GM23248 (cell line): Measurements from ENCODE around the gene PFKFB2. TPM values are rescaled to one million over a fixed set of nuclear protein-coding genes. Genes with fewer than 3 reads are reported as not detected.

Experiments used
- DNase-seq: peaks from one replicate; pipeline ENCODE4 v3.0.0-alpha.2; 2015
- H2AFZ ChIP-seq: fragments of 200-600 bp; sonication (generic); 2 replicates; pipeline ENCODE4 v1.6.1; 2016; ENCODE audit warnings: antibody characterized with exemption
- H3F3A ChIP-seq: fragments of 200-600 bp; sonication (generic); 2 replicates; pipeline ENCODE4 v1.6.1; 2016; ENCODE audit warnings: mild to moderate bottlenecking, antibody characterized with exemption, mixed run types; ENCODE audit not compliant: insufficient read depth
- H3K27ac ChIP-seq: fragments of 200-600 bp; sonication (generic); 2 replicates; pipeline ENCODE4 v1.5.1; 2016; ENCODE audit warnings: mild to moderate bottlenecking
- H3K27me3 ChIP-seq: fragments of 200-600 bp; sonication (generic); replicated peaks from 2 replicates; pipeline ENCODE4 v1.6.1; 2016; ENCODE audit warnings: mild to moderate bottlenecking; ENCODE audit not compliant: insufficient read depth
- H3K36me3 ChIP-seq: fragments of 200-600 bp; sonication (generic); 2 replicates; pipeline ENCODE4 v1.6.1; 2016; ENCODE audit warnings: low read depth, mild to moderate bottlenecking
- H3K4me1 ChIP-seq: fragments of 200-600 bp; sonication (generic); 2 replicates; pipeline ENCODE4 v1.6.1; 2016; ENCODE audit warnings: mild to moderate bottlenecking; ENCODE audit not compliant: insufficient read depth
- H3K4me2 ChIP-seq: fragments of 200-600 bp; sonication (generic); one replicate; pipeline ENCODE4 v1.6.1; 2016; ENCODE audit warnings: mild to moderate bottlenecking; ENCODE audit not compliant: unreplicated experiment
- H3K4me3 ChIP-seq: fragments of 200-600 bp; sonication (generic); 2 replicates; pipeline ENCODE4 v1.5.1; 2016; ENCODE audit warnings: mild to moderate bottlenecking
- H3K79me2 ChIP-seq: fragments of 200-600 bp; sonication (generic); 2 replicates; pipeline ENCODE4 v1.6.1; 2016; ENCODE audit warnings: mild to moderate bottlenecking; ENCODE audit not compliant: insufficient read depth
- H3K9ac ChIP-seq: fragments of 200-600 bp; sonication (generic); 2 replicates; pipeline ENCODE4 v1.6.1; 2016; ENCODE audit warnings: mild to moderate bottlenecking
- H3K9me2 ChIP-seq: fragments of 200-600 bp; sonication (generic); 2 replicates; pipeline ENCODE4 v1.6.1; 2016; ENCODE audit warnings: mixed run types, mild to moderate bottlenecking, moderate library complexity; ENCODE audit not compliant: insufficient read depth
- H3K9me3 ChIP-seq: fragments of 200-600 bp; sonication (generic); one replicate; pipeline ENCODE4 v1.6.1; 2017; ENCODE audit warnings: low read depth
- H4K20me1 ChIP-seq: fragments of 200-600 bp; sonication (generic); 2 replicates; pipeline ENCODE4 v1.6.0; 2016; ENCODE audit not compliant: insufficient read depth
- EZH2 ChIP-seq: fragments of 200-600 bp; sonication (generic); IDR thresholded peaks from 2 replicates; pipeline ENCODE4 v1.6.1; 2018; ENCODE audit warnings: antibody characterized with exemption, mild to moderate bottlenecking; ENCODE audit not compliant: insufficient read depth, poor library complexity, severe bottlenecking
- EZH2phosphoT487 ChIP-seq: fragments of 200-600 bp; sonication (generic); IDR thresholded peaks from 2 replicates; pipeline ENCODE4 v1.6.1; 2018; ENCODE audit warnings: antibody characterized with exemption, moderate library complexity, mild to moderate bottlenecking, low read depth; ENCODE audit not compliant: insufficient read depth
- WGBS, 2 experiments: methylation state at CpG; one replicate each; pipeline ENCODE4 v1.1.6; 2015 to 2017; ENCODE audit warnings: low lambda C conversion rate in 2 of 2, low coverage in 1 of 2; ENCODE audit errors: missing lambda C conversion rate in 2 of 2; 5-methylcytosine and 5-hydroxymethylcytosine counted together
- in situ Hi-C: fragments of 300-500 bp; cut with MboI; formaldehyde crosslinking; loops from 2 replicates; pipeline ENCODE4 v1.15.0; 2020
- polyA plus RNA-seq: library from polyadenylated mRNA; unstranded; fragments of >200 nt; fragmentation: Nextera tagmentation; extraction: Ambion mirVana; gene quantifications from 2 replicates; pipeline ENCODE4 v1.2.1, GENCODE V29; 2016
- total RNA-seq: library from RNA; depleted of rRNA; stranded (reverse); fragments of >200 nt; shearing (Covaris generic); gene quantifications from 2 replicates; pipeline ENCODE4 v1.2.3, GENCODE V29; 2014; rRNA removed

PFKFB2 gene
- 3.7 and 4.2 TPM in 2 replicates for total RNA-seq
- 1.2 and 1.6 TPM in 2 replicates for polyA plus RNA-seq

DNA sequence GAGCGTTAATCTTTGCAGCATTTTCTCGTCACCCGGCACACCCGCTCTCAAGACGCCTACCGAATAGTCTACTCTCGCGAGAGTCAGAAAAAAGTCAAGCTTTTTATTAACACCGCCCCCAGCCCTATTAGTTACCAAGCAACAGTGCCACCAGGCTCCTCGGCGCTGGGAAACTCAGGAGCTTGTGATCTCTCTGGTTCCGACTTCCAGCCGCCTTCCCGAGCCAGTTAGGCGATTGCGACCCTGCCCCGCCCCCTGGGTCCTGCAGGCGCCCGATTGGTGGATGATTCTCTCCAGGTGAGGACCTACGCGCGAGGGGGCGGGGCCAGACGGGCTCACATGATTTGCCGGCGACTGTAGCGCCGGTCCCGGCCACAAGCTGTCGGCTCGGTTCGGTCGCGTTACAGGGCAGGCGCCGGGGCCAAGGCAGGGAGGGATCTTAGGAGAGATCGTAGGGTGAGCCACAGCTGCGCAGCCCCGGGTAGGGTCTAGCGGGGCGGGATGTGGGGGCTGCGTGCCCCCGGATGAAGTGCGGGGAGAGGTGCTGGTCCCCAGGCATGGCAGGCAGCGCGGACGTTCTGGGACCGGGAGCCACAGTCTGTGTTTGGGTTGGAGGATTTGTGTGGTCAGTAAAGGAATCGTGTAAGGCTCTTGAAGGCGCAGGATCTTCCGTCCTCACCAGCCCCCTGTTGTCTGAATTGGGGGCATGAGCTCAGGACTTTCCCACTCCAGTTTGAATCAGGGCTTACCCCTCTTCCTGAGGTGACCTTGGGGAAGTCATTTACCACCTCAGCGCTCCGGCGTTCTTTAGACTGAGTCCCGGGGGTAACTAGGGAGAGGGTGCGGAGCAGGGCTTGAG lies at the start of gene PFKFB2:
Gene PFKFB2 (plus strand): TSS at position 365 of the 859 bp plus-strand sequence. CDS start 1,443 bp downstream, outside the sequence.
- no peak for TF ChIP-seq EZH2
- no peak for TF ChIP-seq EZH2phosphoT487
- peak within 1 kb of the TSS; percentile 93 for H3K9ac ChIP-seq

DNA sequence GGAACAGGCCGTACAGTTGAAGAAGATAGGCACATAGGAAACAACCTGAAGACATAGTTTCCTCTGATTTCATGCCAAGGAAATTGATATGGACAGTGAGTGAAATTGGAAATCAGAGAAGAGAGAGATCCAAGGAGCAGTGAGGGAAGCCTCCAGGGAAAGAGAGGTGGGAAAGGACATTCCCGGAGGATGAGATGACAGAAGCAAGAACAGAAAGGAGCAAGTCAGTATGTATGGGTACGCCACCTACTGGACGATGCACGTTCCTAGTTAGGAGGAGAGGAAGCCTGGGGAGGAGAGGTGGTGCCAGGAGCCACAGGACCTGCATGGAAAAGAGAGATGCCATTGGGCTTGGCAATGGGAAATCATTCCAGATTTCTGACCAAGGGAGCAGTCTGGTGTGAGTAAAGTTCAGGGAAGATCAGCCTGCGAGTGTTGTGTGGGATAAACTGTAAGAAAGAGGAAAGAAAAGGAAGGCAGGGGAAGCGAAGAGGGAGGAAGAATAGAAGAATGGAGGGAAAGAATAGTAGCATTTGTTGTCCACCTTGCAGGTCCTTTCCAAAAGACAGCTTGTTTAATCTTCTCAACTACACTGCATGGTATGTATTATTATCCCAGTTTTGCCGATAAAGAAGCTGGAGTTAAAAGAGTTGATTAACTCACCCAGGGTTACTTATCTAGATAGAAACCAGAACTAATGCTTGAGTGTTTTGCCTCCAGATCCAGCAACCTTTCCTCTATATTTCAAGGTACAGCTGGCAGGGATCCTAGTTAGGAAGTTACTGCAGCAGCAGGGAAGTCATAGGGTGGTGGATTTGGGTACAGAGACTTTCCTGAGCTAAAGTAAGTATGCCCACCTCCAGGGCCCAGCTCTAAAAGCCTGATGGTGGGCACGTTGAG lies 47.9 kb upstream of the PFKFB2 start:
- no peak overlapping the region for H3K9ac ChIP-seq
- in situ Hi-C loops = no loop called here

More for the DNA sequence above, at the start of gene PFKFB2:
- Histone ChIP-seq H3K27me3 (no peaks in the 10 kb centered on the region), H3K9me2 (no peaks in the 10 kb centered on the region), H3K9me3 (no peaks in the 10 kb centered on the region), H3K27ac (peak within 1 kb of the TSS; percentile 94), H2AFZ (peak within 1 kb of the TSS; percentile 96), H3K4me2 (peak within 1 kb of the TSS; percentile 86), H3K36me3 (peaks cover 12% of the 10 kb centered on the region), H4K20me1 (no peaks in the 10 kb centered on the region; the same call in 1 of the 2 replicates), H3K4me1 (peaks cover 18% of the 10 kb centered on the region), H3K79me2 (peaks cover 25% of the 10 kb centered on the region), H3F3A (peaks cover 24% of the 10 kb centered on the region), H3K4me3 (peak within 1 kb of the TSS; percentile 98)
- peak; percentile 97 for DNase-seq
- WGBS, 2 experiments = 4% methylated on average over 56 of the region's 56 CpGs
- in situ Hi-C loops = no loop called here

DNA sequence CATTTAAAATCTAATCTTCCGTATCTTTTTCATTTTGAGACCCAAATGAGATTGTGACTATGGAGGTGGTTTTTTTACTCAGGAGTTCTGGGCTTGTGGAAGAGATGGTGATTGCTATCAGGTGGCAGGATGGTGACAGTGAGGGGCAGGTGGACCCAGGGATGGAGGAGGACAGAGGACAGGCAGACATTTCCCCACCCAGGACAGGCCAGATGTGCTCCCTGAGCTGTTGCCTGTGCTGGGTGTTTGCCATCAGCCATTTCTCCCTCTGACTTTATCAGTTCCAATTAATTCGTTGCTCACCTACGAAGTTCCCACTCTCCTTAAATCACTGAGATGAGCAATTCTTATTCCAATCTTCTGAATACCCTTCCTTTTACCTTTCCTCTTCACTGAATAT lies 47.0 kb upstream of the PFKFB2 start:
- H3K27me3 ChIP-seq = no peaks in the 10 kb centered on the region
- WGBS, 2 experiments = 95 to 100% methylated on average over 3 of the region's 3 CpGs
- H3K4me2 ChIP-seq = no peak overlapping the region
- H3K27ac ChIP-seq = no peak overlapping the region
- TF ChIP-seq EZH2phosphoT487 (no peak), EZH2 (no peak)
- H3K9me3 ChIP-seq = no peaks in the 10 kb centered on the region
- H3K79me2 ChIP-seq = no peaks in the 10 kb centered on the region
- peaks cover 22% of the 10 kb centered on the region for H3K4me1 ChIP-seq
- H3K4me3 ChIP-seq = no peak overlapping the region
- H4K20me1 ChIP-seq = no peaks in the 10 kb centered on the region
- H3K9me2 ChIP-seq = no peaks in the 10 kb centered on the region
- H3F3A ChIP-seq = peaks cover 16% of the 10 kb centered on the region
- in situ Hi-C loops = no loop called here
- H2AFZ ChIP-seq = no peak overlapping the region
- H3K36me3 ChIP-seq = no peaks in the 10 kb centered on the region
- no peak for DNase-seq
- no peak overlapping the region for H3K9ac ChIP-seq

More for the DNA sequence above, 47.9 kb upstream of the PFKFB2 start:
- Histone ChIP-seq H4K20me1 (no peaks in the 10 kb centered on the region), H3K4me1 (peaks cover 22% of the 10 kb centered on the region), H3K79me2 (no peaks in the 10 kb centered on the region), H2AFZ (peak overlapping the region; percentile 62; the same call in 1 of the 2 replicates), H3F3A (peaks cover 16% of the 10 kb centered on the region), H3K27me3 (no peaks in the 10 kb centered on the region), H3K9me3 (no peaks in the 10 kb centered on the region), H3K36me3 (no peaks in the 10 kb centered on the region), H3K27ac (no peak overlapping the region), H3K4me3 (no peak overlapping the region), H3K9me2 (no peaks in the 10 kb centered on the region), H3K4me2 (peak overlapping the region; percentile 16)
- 44 to 47% methylated on average over 9 of the region's 9 CpGs for WGBS, 2 experiments
- peak; percentile 87 for DNase-seq
- TF ChIP-seq EZH2 (no peak), EZH2phosphoT487 (no peak)

DNA sequence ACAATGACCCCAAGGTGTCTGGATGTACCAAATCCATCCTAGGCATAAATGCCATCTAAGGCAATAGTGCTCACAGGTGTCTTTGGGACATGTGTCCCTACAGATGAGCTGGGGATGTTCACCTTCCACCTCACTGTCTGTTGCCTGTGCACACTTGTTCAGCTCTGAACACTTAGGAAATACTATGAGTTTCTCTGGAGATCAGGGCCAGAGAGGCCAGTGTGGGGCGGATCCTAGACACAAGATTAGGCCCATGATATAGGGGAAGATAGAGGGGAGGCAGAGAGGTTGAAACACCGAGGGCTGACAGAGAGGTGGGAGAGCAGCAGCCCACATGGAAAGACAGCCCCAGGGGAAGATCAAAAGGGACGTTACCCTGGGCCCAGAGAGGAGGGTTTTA lies 46.2 kb upstream of the PFKFB2 start:
- Histone ChIP-seq H3K27me3 (no peaks in the 10 kb centered on the region), H3K27ac (peak overlapping the region; percentile 78), H3K4me2 (peak overlapping the region; percentile 70), H3K9me3 (no peaks in the 10 kb centered on the region), H3K9me2 (no peaks in the 10 kb centered on the region), H3K36me3 (no peaks in the 10 kb centered on the region), H3K79me2 (no peaks in the 10 kb centered on the region), H3K9ac (peak overlapping the region; percentile 52), H4K20me1 (no peaks in the 10 kb centered on the region), H3K4me3 (peak overlapping the region; percentile 45), H3F3A (peaks cover 16% of the 10 kb centered on the region), H3K4me1 (peaks cover 22% of the 10 kb centered on the region), H2AFZ (peak overlapping the region; percentile 77)
- TF ChIP-seq EZH2phosphoT487 = no peak
- TF ChIP-seq EZH2 = no peak
- WGBS, 2 experiments = 47 to 48% methylated on average over 3 of the region's 3 CpGs
- DNase-seq = peak; percentile 22
- in situ Hi-C loops = no loop called here
